Measurements from ENCODE around the gene SEL1L2.

Gene SEL1L2

GRCh38 chr20:13929836-13930235 is 60.6 kb downstream of the SEL1L2 start:
- DNase-seq, result no peak

GRCh38 chr20:13928901-13929300 is 61.5 kb downstream of the SEL1L2 start:
- no peak for DNase-seq

GRCh38 chr20:13927171-13927570 is 63.2 kb downstream of the SEL1L2 start:
- DNase-seq, result no peak

GRCh38 chr20:13922241-13922640 is 68.2 kb downstream of the SEL1L2 start:
- DNase-seq, result no peak

- DNase-seq, result no peak
These were observed 75.1 kb downstream of the SEL1L2 start for GRCh38 chr20:13915284-13915683.

GRCh38 chr20:13913572-13913971 is 76.8 kb downstream of the SEL1L2 start:
- DNase-seq, result no peak

- DNase-seq, result no peak
These were observed 77.3 kb downstream of the SEL1L2 start for GRCh38 chr20:13913131-13913530.

- no peak for DNase-seq
These were observed 79.9 kb downstream of the SEL1L2 start for GRCh38 chr20:13910492-13910891.

- no peak for DNase-seq
These were observed 81.3 kb downstream of the SEL1L2 start for GRCh38 chr20:13909067-13909466.

- DNase-seq, result no peak
These were observed 85.6 kb downstream of the SEL1L2 start for GRCh38 chr20:13904766-13905165.

- no peak for DNase-seq
These were observed 89.9 kb downstream of the SEL1L2 start for GRCh38 chr20:13900496-13900895.

GRCh38 chr20:13898012-13898612 is 92.3 kb downstream of the SEL1L2 start:
- DNase-seq, result no peak

GRCh38 chr20:13891575-13891974 is 98.8 kb downstream of the SEL1L2 start:
- no peak for DNase-seq

- DNase-seq, result no peak
These were observed 105.6 kb downstream of the SEL1L2 start for GRCh38 chr20:13884803-13885202.

- no peak for DNase-seq
These were observed 107.0 kb downstream of the SEL1L2 start for GRCh38 chr20:13883425-13883824.

GRCh38 chr20:13878566-13878965 is 111.8 kb downstream of the SEL1L2 start:
- no peak for DNase-seq

- DNase-seq, result no peak
These were observed 112.6 kb downstream of the SEL1L2 start for GRCh38 chr20:13877793-13878192.

- no peak for DNase-seq
These were observed 115.1 kb downstream of the SEL1L2 start for GRCh38 chr20:13875265-13875811.

GRCh38 chr20:13874394-13875157 is 115.8 kb downstream of the SEL1L2 start:
- no peak for DNase-seq

- DNase-seq, result no peak
These were observed 116.6 kb downstream of the SEL1L2 start for GRCh38 chr20:13873831-13874230.

GRCh38 chr20:13870170-13870748 is 120.2 kb downstream of the SEL1L2 start:
- DNase-seq, result no peak

GRCh38 chr20:13868331-13868730 is 122.1 kb downstream of the SEL1L2 start:
- peak; percentile 61 for DNase-seq

- no peak for DNase-seq
These were observed 124.5 kb downstream of the SEL1L2 start for GRCh38 chr20:13865791-13866351.

- no peak for DNase-seq
These were observed 125.3 kb downstream of the SEL1L2 start for GRCh38 chr20:13865156-13865555.

All from SIG-M5 (cell line).